ENCODE measurements around the gene EDNRB. TPM values are rescaled to one million over a fixed set of nuclear protein-coding genes. Genes with fewer than 3 reads are reported as not detected.
"Not testable (repeated sequence)": the region's sequence is repeated elsewhere in the genome, so short reads cannot be mapped to it uniquely, and the experiment has no call there.

The EDNRB gene
- total RNA-seq, 1 donor from 2014 or later: 1.7 TPM

- no peak for DNase-seq (ENCODE audit: low read depth)
Measured at GRCh38 chr13:77896977-77897376, 21.7 kb downstream of the EDNRB start.

- DNase-seq (ENCODE audit: low read depth): no peak
Measured at GRCh38 chr13:77896536-77896935, 22.1 kb downstream of the EDNRB start.

GRCh38 chr13:77894743-77895142 is 23.9 kb downstream of the EDNRB start:
- peak; percentile 9 for DNase-seq (ENCODE audit: low read depth)

GRCh38 chr13:77893066-77893465 is 25.6 kb downstream of the EDNRB start:
- no peak for DNase-seq (ENCODE audit: low read depth)

GRCh38 chr13:77892491-77892890 is 26.1 kb downstream of the EDNRB start:
- DNase-seq (ENCODE audit: low read depth): no peak

- DNase-seq (ENCODE audit: low read depth): no peak
Measured at GRCh38 chr13:77891486-77891885, 27.1 kb downstream of the EDNRB start.

GRCh38 chr13:77891041-77891440 is 27.6 kb downstream of the EDNRB start:
- no peak for DNase-seq (ENCODE audit: low read depth)

- no peak for DNase-seq (ENCODE audit: low read depth)
Measured at GRCh38 chr13:77883328-77883727, 35.3 kb downstream of the EDNRB start.

GRCh38 chr13:77878190-77878589 is 40.4 kb downstream of the EDNRB start:
- DNase-seq (ENCODE audit: low read depth): no peak

- no peak for DNase-seq (ENCODE audit: low read depth)
Measured at GRCh38 chr13:77876176-77876575, 42.5 kb downstream of the EDNRB start.

GRCh38 chr13:77874406-77874805 is 44.2 kb downstream of the EDNRB start:
- no peak for DNase-seq (ENCODE audit: low read depth)

- DNase-seq (ENCODE audit: low read depth): peak; percentile 85
Measured at GRCh38 chr13:77872995-77873394, 45.6 kb downstream of the EDNRB start.

GRCh38 chr13:77871596-77871995 is 47.0 kb downstream of the EDNRB start:
- DNase-seq (ENCODE audit: low read depth): no peak

- DNase-seq (ENCODE audit: low read depth): no peak
Measured at GRCh38 chr13:77868717-77869116, 49.9 kb downstream of the EDNRB start.

- no peak for DNase-seq (ENCODE audit: low read depth)
Measured at GRCh38 chr13:77866971-77867370, 51.7 kb downstream of the EDNRB start.

GRCh38 chr13:77865622-77866021 is 53.0 kb downstream of the EDNRB start:
- DNase-seq (ENCODE audit: low read depth): no peak

GRCh38 chr13:77863144-77863543 is 55.5 kb downstream of the EDNRB start:
- no peak for DNase-seq (ENCODE audit: low read depth)

- no peak for DNase-seq (ENCODE audit: low read depth)
Measured at GRCh38 chr13:77861741-77862140, 56.9 kb downstream of the EDNRB start.

GRCh38 chr13:77860507-77860981 is 58.1 kb downstream of the EDNRB start:
- DNase-seq (ENCODE audit: low read depth): peak; percentile 74

- peak; percentile 46 for DNase-seq (ENCODE audit: low read depth)
Measured at GRCh38 chr13:77859450-77859849, 59.2 kb downstream of the EDNRB start.

- no peak for DNase-seq (ENCODE audit: low read depth)
Measured at GRCh38 chr13:77857531-77858209, 61.0 kb downstream of the EDNRB start.

GRCh38 chr13:77853703-77854102 is 64.9 kb downstream of the EDNRB start:
- no peak for DNase-seq (ENCODE audit: low read depth)

- not testable (repeated sequence) for DNase-seq (ENCODE audit: low read depth)
Measured at GRCh38 chr13:77848050-77848449, 70.6 kb downstream of the EDNRB start.

Measured in myocyte (in vitro differentiated cells).